Naive thymus-derived CD4-positive, alpha-beta T cell (primary cell): ENCODE results near the gene LIN7B. TPM values are rescaled to one million over a fixed set of nuclear protein-coding genes. Genes with fewer than 3 reads are reported as not detected.

Source experiments
- ATAC-seq: fragments of 150-1000 bp; cut with Tn5 transposase; 2 replicates; pipeline ENCODE4 v1.10.0; 2021; ENCODE audit warnings: mild to moderate bottlenecking, moderate library complexity
- CTCF ChIA-PET: fragments of 350-600 bp; sonication (Branson Sonifier 250); formaldehyde crosslinking; loops from one replicate; lab custom pipeline; 2021; ENCODE audit warnings: antibody characterized with exemption; lab: Charles Lee
- POLR2A ChIA-PET: fragments of 350-600 bp; sonication (Branson Sonifier 250); formaldehyde crosslinking; loops from one replicate; lab custom pipeline; 2021; ENCODE audit warnings: antibody characterized with exemption, inconsistent platforms; lab: Charles Lee
- DNase-seq, 9 donors: peaks; one replicate each; pipeline versions ENCODE4 v3.0.0 to v3.0.0-alpha.2; 2020 to 2022; ENCODE audit warnings: mixed read lengths in 1 of 9
- H3K27ac ChIP-seq: one replicate; pipeline ENCODE4 v1.7.0; 2013; ENCODE audit warnings: mild to moderate bottlenecking, low read depth, low read length, moderate library complexity
- H3K27me3 ChIP-seq, 2 donors: one replicate each; pipeline ENCODE4 v1.7.0; 2013; ENCODE audit warnings: low read length in 2 of 2, mild to moderate bottlenecking in 2 of 2, moderate library complexity in 2 of 2; ENCODE audit not compliant: control insufficient read depth in 2 of 2, insufficient read depth in 2 of 2
- H3K36me3 ChIP-seq, 3 experiments: 1 replicate in 2 of 3; 2 replicates in 1 of 3; pipeline ENCODE4 v1.7.0; 2013; ENCODE audit warnings: low read length in 3 of 3, mild to moderate bottlenecking in 3 of 3, moderate library complexity in 1 of 3; ENCODE audit not compliant: insufficient read depth in 3 of 3, control insufficient read depth in 2 of 3
- H3K4me1 ChIP-seq, 2 donors: one replicate each; pipeline ENCODE4 v1.7.0; 2013; ENCODE audit warnings: low read length in 2 of 2, mild to moderate bottlenecking in 2 of 2, moderate library complexity in 1 of 2; ENCODE audit not compliant: control insufficient read depth in 2 of 2, insufficient read depth in 2 of 2
- H3K4me3 ChIP-seq: 2 replicates; pipeline ENCODE4 v1.7.0; 2013; ENCODE audit warnings: mild to moderate bottlenecking, low read length
- H3K9me3 ChIP-seq, 3 experiments: 1 replicate in 2 of 3; 2 replicates in 1 of 3; pipeline ENCODE4 v1.7.0; 2013; ENCODE audit warnings: low read length in 3 of 3; ENCODE audit not compliant: control insufficient read depth in 2 of 3
- H3K27ac Mint-ChIP-seq, 9 donors: one replicate each; pipeline ENCODE4 v1.8.0; 2020 to 2022; ENCODE audit warnings: mixed read lengths in 9 of 9, mild to moderate bottlenecking in 8 of 9, moderate library complexity in 5 of 9, inconsistent platforms in 2 of 9
- H3K27me3 Mint-ChIP-seq, 5 donors: one replicate each; pipeline ENCODE4 v1.8.0; 2021 to 2022; ENCODE audit warnings: mixed read lengths in 5 of 5, mild to moderate bottlenecking in 1 of 5
- H3K36me3 Mint-ChIP-seq, 5 donors: one replicate each; pipeline ENCODE4 v1.8.0; 2020 to 2022; ENCODE audit warnings: mixed read lengths in 5 of 5, mild to moderate bottlenecking in 3 of 5, inconsistent platforms in 1 of 5
- H3K4me1 Mint-ChIP-seq, 7 donors: one replicate each; pipeline ENCODE4 v1.8.0; 2020 to 2022; ENCODE audit warnings: mixed read lengths in 7 of 7, mild to moderate bottlenecking in 3 of 7, inconsistent platforms in 1 of 7
- H3K4me3 Mint-ChIP-seq, 10 donors: one replicate each; pipeline ENCODE4 v1.8.0; 2020 to 2022; ENCODE audit warnings: mild to moderate bottlenecking in 10 of 10, mixed read lengths in 10 of 10, moderate library complexity in 6 of 10, inconsistent platforms in 2 of 10
- H3K9me3 Mint-ChIP-seq, 11 donors: one replicate each; pipeline ENCODE4 v1.8.0; 2020 to 2022; ENCODE audit warnings: mixed read lengths in 11 of 11, mild to moderate bottlenecking in 4 of 11, inconsistent platforms in 1 of 11, moderate library complexity in 1 of 11
- intact Hi-C, 2 donors: fragments of 100-400 bp; cut with micrococcal nuclease; formaldehyde crosslinking; loops; one replicate each; pipeline ENCODE4 v1.15.1; 2023
- polyA plus RNA-seq, 2 donors: library from polyadenylated mRNA; unstranded; fragments of 300-500 nt; fragmentation: Illumina TruSeq; gene quantifications; one replicate each; pipeline ENCODE4 v1.2.3, GENCODE V29; 2021
- total RNA-seq, 6 experiments: library from RNA in 5 of 6; stranded (reverse) in 5 of 6; gene quantifications; 1 replicate in 5 of 6; 2 replicates in 1 of 6; pipeline ENCODE4 v1.2.3 and lab custom pipeline; 2021 to 2026

The LIN7B gene
- total and polyA plus RNA-seq, 7 experiments from 2014 or later, result 3.7 to 21.7 (median 10.3) TPM

GRCh38 chr19:49102303-49102702 is 11.9 kb upstream of the LIN7B start:
- DNase-seq (no peak), ATAC-seq (no peak)
- Histone ChIP-seq H3K9me3 (no peaks in the 10 kb centered on the region), H3K4me3 (no peak overlapping the region), H3K36me3 (peaks cover 25 to 98% (median 41%) of the 10 kb centered on the region in 3 experiments), H3K27ac (no peak overlapping the region), H3K4me1 (peaks cover 0 to 4% of the 10 kb centered on the region in 2 donors), H3K27me3 (no peaks in the 10 kb centered on the region)
- Mint-ChIP-seq H3K36me3 (peaks cover 14 to 37% (median 21%) of the 10 kb centered on the region in 5 donors), H3K27me3 (no peaks in the 10 kb centered on the region), H3K4me3 (no peak overlapping the region), H3K27ac (peak overlapping the region in 1 of 9 donors; percentile 72), H3K4me1 (peaks cover 0 to 21% (median 9%) of the 10 kb centered on the region in 7 donors), H3K9me3 (peaks cover 0 to 3% (median 0%) of the 10 kb centered on the region in 11 donors)
- POLR2A ChIA-PET, result no interaction called here
- CTCF ChIA-PET, result no interaction called here
- intact Hi-C loops, result no loop called here

DNA sequence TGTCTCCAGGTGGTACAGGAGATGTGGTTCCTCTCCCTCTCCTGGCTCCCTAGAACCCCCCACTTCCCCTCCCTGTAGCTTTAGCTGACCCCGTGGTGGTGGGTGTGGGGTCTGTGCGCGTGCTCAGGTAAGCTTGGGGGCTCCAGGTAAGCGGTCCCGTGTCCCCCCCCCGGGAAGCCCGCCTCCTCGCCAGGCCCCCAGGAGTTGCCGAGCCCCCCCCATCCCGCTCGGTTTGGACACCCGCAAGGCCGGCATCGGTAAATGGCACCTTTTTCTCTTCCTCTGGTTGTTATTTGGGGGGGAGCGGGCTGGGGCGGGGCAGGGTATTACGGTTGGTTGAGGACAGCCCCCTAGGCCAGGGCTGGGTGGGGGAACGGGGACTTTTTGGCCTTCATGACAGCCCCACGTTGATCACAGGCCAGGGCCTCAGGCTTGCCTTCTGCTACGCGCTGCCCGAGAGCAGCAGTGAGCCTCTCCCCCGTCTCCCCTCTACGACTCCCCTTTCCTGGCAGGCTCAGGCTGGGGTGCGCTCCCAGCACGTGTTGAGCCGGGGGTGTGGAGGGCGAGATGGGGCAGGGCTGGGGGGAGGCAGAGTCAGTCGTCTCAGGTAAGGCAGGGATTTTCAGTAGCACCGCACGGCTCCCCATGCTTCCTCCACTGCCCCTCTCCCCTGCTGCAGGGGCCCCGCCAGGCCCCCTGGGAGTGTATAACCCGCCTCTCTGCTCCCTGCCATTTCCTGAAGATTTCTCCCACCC is 10.7 kb upstream of the LIN7B start:
- CTCF ChIA-PET, result no interaction called here

DNA sequence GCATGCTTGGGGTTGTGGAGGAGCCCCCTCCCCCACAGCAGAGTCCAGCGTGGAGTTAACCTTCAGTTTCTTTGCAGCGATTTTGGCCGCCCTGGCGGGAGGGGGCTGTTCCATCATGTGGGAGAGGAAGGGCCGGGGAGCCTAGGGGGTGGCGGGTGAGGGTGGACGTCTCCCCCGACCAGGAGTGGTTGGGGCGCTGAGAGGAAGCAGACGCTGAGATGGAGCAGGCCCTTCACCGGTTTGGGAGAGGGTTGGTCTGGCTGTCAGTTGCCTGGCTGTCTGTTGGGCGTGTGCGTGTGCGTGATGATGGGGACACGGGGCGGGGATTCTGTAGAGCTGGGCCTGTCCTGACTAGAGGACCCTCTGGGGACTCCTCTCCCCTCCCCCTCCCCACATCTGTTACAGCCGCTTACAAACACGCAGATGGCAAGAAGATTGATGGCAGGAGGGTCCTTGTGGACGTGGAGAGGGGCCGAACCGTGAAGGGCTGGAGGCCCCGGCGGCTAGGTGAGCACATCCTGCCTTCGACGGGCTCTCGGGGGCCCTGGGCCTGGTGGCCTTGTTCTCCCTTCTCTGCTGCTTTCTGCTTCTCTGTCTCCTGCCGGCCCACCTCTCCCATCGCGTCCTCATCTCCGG is 9.8 kb upstream of the LIN7B start:
- peaks cover 0 to 20% (median 8%) of the 10 kb centered on the region in 7 donors for H3K4me1 Mint-ChIP-seq
- peaks cover 11 to 42% (median 22%) of the 10 kb centered on the region in 5 donors for H3K36me3 Mint-ChIP-seq
- intact Hi-C loops, result no loop called here
- ChIA-PET POLR2A (interaction anchor here (0.8 kb wide), 1 partner anchor 26 kb away, joined by 3 read pairs; no protein-coding TSS in a partner anchor), CTCF (interaction anchor here (1.2 kb wide), 1 partner anchor 309 kb away, joined by 5 read pairs; no protein-coding TSS in a partner anchor)
- H3K27me3 Mint-ChIP-seq, result no peaks in the 10 kb centered on the region
- ATAC-seq (no peak), DNase-seq (no peak)
- H3K27ac Mint-ChIP-seq, result peak overlapping the region in 2 of 9 donors; percentile 40 to 55
- Histone ChIP-seq H3K36me3 (peaks cover 12 to 98% (median 23%) of the 10 kb centered on the region in 3 experiments), H3K9me3 (no peaks in the 10 kb centered on the region), H3K27me3 (no peaks in the 10 kb centered on the region), H3K27ac (no peak overlapping the region), H3K4me1 (no peaks in the 10 kb centered on the region), H3K4me3 (no peak overlapping the region)
- H3K9me3 Mint-ChIP-seq, result peaks cover 0 to 2% (median 0%) of the 10 kb centered on the region in 11 donors
- H3K4me3 Mint-ChIP-seq, result no peak overlapping the region

More for the DNA sequence above, 10.7 kb upstream of the LIN7B start:
- intact Hi-C loops, result no loop called here
- no peak overlapping the region for H3K4me3 ChIP-seq
- H3K4me1 ChIP-seq, result no peaks in the 10 kb centered on the region
- no peak overlapping the region for H3K27ac ChIP-seq
- Mint-ChIP-seq H3K4me1 (peaks cover 0 to 20% (median 8%) of the 10 kb centered on the region in 7 donors), H3K9me3 (peaks cover 0 to 2% (median 0%) of the 10 kb centered on the region in 11 donors), H3K27me3 (no peaks in the 10 kb centered on the region), H3K36me3 (peaks cover 14 to 37% (median 23%) of the 10 kb centered on the region in 5 donors), H3K4me3 (no peak overlapping the region), H3K27ac (no peak overlapping the region)
- no peak for DNase-seq
- peaks cover 19 to 98% (median 30%) of the 10 kb centered on the region in 3 experiments for H3K36me3 ChIP-seq
- no peaks in the 10 kb centered on the region for H3K9me3 ChIP-seq
- no peaks in the 10 kb centered on the region for H3K27me3 ChIP-seq
- no peak for ATAC-seq
- POLR2A ChIA-PET, result no interaction called here

DNA sequence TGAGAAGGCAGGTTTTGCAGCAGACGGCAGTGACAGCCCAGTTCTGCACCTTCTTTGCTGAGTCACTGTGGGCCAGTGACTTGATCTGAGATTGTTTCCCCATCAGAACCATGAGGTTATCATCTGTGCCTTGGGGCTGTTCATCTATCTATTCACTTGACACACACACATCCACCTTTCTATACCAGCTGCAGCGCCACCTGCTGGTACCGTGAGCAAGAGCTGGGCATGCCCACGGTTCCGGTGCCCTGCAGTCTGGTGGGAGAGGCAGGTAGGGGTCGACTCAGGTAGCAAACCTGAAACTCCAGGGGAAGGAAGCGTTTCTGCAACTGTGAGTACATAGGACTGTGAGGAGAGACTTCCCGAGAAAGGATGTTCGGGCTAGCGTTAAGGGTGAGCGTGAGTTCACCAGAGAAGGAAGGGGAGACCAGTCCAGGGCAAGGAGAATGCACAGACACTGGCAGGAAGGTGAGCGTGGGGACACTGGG is 7.5 kb upstream of the LIN7B start:
- ChIA-PET POLR2A (interaction anchor here (1.0 to 1.2 kb wide), 2 partner anchors 9 to 11 kb away, joined by 4 read pairs; no protein-coding TSS in a partner anchor), CTCF (interaction anchor here (0.9 to 2.1 kb wide), 4 partner anchors 7 to 13 kb away, joined by 3 to 6 read pairs (median 4); partner anchors contain the start of genes LIN7B and PPFIA3)
- peaks cover 3 to 14% (median 8%) of the 10 kb centered on the region in 7 donors for H3K4me1 Mint-ChIP-seq
- peak overlapping the region in 4 of 9 donors; percentile 26 to 72 (median 52) for H3K27ac Mint-ChIP-seq
- no peaks in the 10 kb centered on the region for H3K4me1 ChIP-seq
- H3K27ac ChIP-seq, result no peak overlapping the region
- H3K36me3 Mint-ChIP-seq, result peaks cover 5 to 31% (median 16%) of the 10 kb centered on the region in 5 donors
- no peak overlapping the region for H3K4me3 Mint-ChIP-seq
- H3K9me3 Mint-ChIP-seq, result peaks cover 0 to 2% (median 0%) of the 10 kb centered on the region in 11 donors
- intact Hi-C loops, result loop anchor here in 1 of 2 donors (1.0 to 2.0 kb wide), 2 partner anchors 9 to 22 kb away; partner anchors contain the start of gene SNRNP70
- H3K36me3 ChIP-seq, result peaks cover 6 to 75% (median 15%) of the 10 kb centered on the region in 3 experiments
- no peaks in the 10 kb centered on the region for H3K27me3 Mint-ChIP-seq
- ATAC-seq (peak; percentile 85), DNase-seq (peak; percentile 38 to 67 (median 57))
- no peak overlapping the region for H3K4me3 ChIP-seq
- no peaks in the 10 kb centered on the region for H3K27me3 ChIP-seq
- H3K9me3 ChIP-seq, result no peaks in the 10 kb centered on the region

DNA sequence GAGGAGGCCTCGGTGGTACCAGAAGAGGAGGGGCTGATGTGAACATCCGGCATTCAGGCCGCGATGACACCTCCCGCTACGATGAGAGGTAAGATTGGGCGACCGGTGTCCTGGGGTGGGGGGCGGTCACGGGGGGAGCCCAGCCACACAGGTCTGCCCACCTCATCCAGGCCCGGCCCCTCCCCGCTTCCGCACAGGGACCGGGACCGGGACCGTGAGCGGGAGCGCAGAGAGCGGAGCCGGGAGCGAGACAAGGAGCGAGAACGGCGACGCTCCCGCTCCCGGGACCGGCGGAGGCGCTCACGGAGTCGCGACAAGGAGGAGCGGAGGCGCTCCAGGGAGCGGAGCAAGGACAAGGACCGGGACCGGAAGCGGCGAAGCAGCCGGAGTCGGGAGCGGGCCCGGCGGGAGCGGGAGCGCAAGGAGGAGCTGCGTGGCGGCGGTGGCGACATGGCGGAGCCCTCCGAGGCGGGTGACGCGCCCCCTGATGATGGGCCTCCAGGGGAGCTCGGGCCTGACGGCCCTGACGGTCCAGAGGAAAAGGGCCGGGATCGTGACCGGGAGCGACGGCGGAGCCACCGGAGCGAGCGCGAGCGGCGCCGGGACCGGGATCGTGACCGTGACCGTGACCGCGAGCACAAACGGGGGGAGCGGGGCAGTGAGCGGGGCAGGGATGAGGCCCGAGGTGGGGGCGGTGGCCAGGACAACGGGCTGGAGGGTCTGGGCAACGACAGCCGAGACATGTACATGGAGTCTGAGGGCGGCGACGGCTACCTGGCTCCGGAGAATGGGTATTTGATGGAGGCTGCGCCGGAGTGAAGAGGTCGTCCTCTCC is 6.3 kb upstream of the LIN7B start:
- Histone ChIP-seq H3K36me3 (peaks cover 0 to 64% (median 15%) of the 10 kb centered on the region in 3 experiments), H3K27me3 (no peaks in the 10 kb centered on the region), H3K9me3 (no peaks in the 10 kb centered on the region), H3K4me3 (no peak overlapping the region), H3K27ac (no peak overlapping the region), H3K4me1 (no peaks in the 10 kb centered on the region)
- Mint-ChIP-seq H3K4me1 (peaks cover 3 to 17% (median 10%) of the 10 kb centered on the region in 7 donors), H3K36me3 (peaks cover 5 to 28% (median 16%) of the 10 kb centered on the region in 5 donors), H3K27ac (no peak overlapping the region), H3K4me3 (no peak overlapping the region), H3K9me3 (peaks cover 0 to 2% (median 0%) of the 10 kb centered on the region in 11 donors), H3K27me3 (no peaks in the 10 kb centered on the region)
- CTCF ChIA-PET, result interaction anchor here (0.6 kb wide), 2 partner anchors 28 to 415 kb away, joined by 3 to 4 read pairs; no protein-coding TSS in a partner anchor
- intact Hi-C loops, result loop anchor here in 1 of 2 donors (2.0 kb wide), 1 partner anchor 23 kb away; the partner anchor contains the start of gene SNRNP70
- DNase-seq (no peak), ATAC-seq (no peak)
- POLR2A ChIA-PET, result no interaction called here
